Spleen (tissue), 7 donors: Measurements from ENCODE around the gene INPP5D.

ENCODE experiments used
- POLR2A ChIP-seq, 3 donors: fragments of 450-650 bp; IDR thresholded peaks; one replicate each; pipeline ENCODE4 v1.5.1; 2017; ENCODE audit warnings: antibody characterized with exemption in 3 of 3, mild to moderate bottlenecking in 1 of 3
- POLR2AphosphoS5 ChIP-seq, 3 donors: sonication (generic); formaldehyde crosslinking; IDR thresholded peaks; one replicate each; pipeline ENCODE4 v1.5.1; 2017; ENCODE audit warnings: antibody characterized with exemption in 3 of 3
- TF ChIP-seq, protein P1 (sequence below), 11 experiments: fragments of 200-600 bp in 7 of 11; fragments of 450-650 bp in 4 of 11; sonication (generic) in 4 of 11; IDR thresholded peaks in 8 of 11; conservative IDR thresholded peaks in 3 of 11; 1 replicate in 7 of 11; 2 replicates in 4 of 11; pipeline versions ENCODE4 v1.4.0 to v1.8.0; 2016 to 2021; ENCODE audit warnings: antibody characterized with exemption in 11 of 11, inconsistent platforms in 4 of 11, mild to moderate bottlenecking in 1 of 11
- donor health status: DM: no; HTN: no; CAD: no; lungs with moderate emphysema.
- donor health status: DM: no; HTN: no; CAD: no.
- donor health status: DM: no; HTN: no; CAD: no.

DNA sequence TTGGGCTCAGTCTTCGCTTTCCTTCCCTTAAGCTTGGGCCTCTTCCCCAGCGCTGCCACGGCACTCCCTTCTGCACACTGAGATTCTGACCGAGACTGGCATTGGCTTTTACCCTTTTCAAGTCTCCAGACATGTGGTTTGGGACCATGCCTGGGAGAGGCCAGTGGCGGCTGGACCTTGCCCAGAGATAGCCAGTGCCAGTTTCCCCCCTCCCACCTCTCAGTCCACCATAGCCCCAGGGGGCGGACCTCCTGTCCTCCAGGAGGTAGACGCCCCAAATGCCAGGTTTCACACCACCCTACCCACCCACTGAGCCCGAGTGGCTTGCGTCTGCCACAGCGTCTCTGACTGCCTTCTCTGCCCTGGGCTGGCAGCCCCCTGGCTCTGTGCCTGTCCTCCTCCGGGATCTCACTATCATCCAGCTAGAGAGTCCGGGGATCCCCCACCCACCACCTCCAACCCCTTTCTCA, 47.7 kb downstream of the INPP5D start:
- TF ChIP-seq, protein P1, sequence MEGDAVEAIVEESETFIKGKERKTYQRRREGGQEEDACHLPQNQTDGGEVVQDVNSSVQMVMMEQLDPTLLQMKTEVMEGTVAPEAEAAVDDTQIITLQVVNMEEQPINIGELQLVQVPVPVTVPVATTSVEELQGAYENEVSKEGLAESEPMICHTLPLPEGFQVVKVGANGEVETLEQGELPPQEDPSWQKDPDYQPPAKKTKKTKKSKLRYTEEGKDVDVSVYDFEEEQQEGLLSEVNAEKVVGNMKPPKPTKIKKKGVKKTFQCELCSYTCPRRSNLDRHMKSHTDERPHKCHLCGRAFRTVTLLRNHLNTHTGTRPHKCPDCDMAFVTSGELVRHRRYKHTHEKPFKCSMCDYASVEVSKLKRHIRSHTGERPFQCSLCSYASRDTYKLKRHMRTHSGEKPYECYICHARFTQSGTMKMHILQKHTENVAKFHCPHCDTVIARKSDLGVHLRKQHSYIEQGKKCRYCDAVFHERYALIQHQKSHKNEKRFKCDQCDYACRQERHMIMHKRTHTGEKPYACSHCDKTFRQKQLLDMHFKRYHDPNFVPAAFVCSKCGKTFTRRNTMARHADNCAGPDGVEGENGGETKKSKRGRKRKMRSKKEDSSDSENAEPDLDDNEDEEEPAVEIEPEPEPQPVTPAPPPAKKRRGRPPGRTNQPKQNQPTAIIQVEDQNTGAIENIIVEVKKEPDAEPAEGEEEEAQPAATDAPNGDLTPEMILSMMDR (IDR thresholded peaks at IDR 0.05 in 8 of 11, conservative IDR thresholded peaks at IDR 0.05 in 3 of 11): no peak
- TF ChIP-seq POLR2A (IDR thresholded peaks at IDR 0.05) (no peak), POLR2AphosphoS5 (IDR thresholded peaks at IDR 0.05) (no peak)
